Panc1 (cell line): Measurements from ENCODE around the gene R3HDM2. TPM values are rescaled to one million over a fixed set of nuclear protein-coding genes. Genes with fewer than 3 reads are reported as not detected.
"Not testable (repeated sequence)": the region's sequence is repeated elsewhere in the genome, so short reads cannot be mapped to it uniquely, and the experiment has no call there.

Source experiments
- ATAC-seq: fragments of 200-7000 bp; cut with Tn5 transposase; 2 replicates; pipeline ENCODE4 v1.9.1; 2020; ENCODE audit warnings: mild to moderate bottlenecking, moderate library complexity
- BruUV-seq: library from RNA; stranded (reverse); fragments of 400-500 nt; replicated peaks from 2 replicates; lab custom pipeline; 2021; lab: Mats Ljungman, UMichigan
- CTCF ChIA-PET: fragments of 300-600 bp; sonication (Branson Sonifier 250); formaldehyde crosslinking; loops from one replicate; lab custom pipeline; 2022; ENCODE audit warnings: antibody characterized with exemption; lab: Charles Lee
- POLR2A ChIA-PET: fragments of 300-600 bp; sonication (Branson Sonifier 250); formaldehyde crosslinking; loops from one replicate; lab custom pipeline; 2022; ENCODE audit warnings: antibody characterized with exemption; lab: Charles Lee
- DNase-seq: peaks from one replicate; pipeline ENCODE4 v3.0.0-alpha.2; 2010; ENCODE audit warnings: low read depth, low spot score
- H3K27ac ChIP-seq: 2 replicates; pipeline ENCODE4 v1.5.1; 2011; ENCODE audit warnings: mild to moderate bottlenecking, low read length, inconsistent platforms
- H3K27me3 ChIP-seq: fragments of 200-500 bp; sonication (Bioruptor generic); 2 replicates; pipeline ENCODE4 v1.6.0; 2014; ENCODE audit warnings: low read length, inconsistent platforms; ENCODE audit not compliant: control insufficient read depth, insufficient read depth
- H3K36me3 ChIP-seq: fragments of 200-500 bp; sonication (Bioruptor generic); 2 replicates; pipeline ENCODE4 v1.5.1; 2014; ENCODE audit warnings: inconsistent platforms, mild to moderate bottlenecking, low read length, moderate library complexity; ENCODE audit not compliant: control insufficient read depth, insufficient read depth
- H3K4me1 ChIP-seq: 2 replicates; pipeline ENCODE4 v1.5.1; 2011; ENCODE audit warnings: inconsistent platforms, mild to moderate bottlenecking, low read length, moderate library complexity; ENCODE audit not compliant: control insufficient read depth, insufficient read depth
- H3K4me3 ChIP-seq, 2 experiments: 2 replicates each; pipeline ENCODE4 v1.5.1; 2011 to 2012; ENCODE audit warnings: low read depth in 2 of 2, low read length in 2 of 2, mild to moderate bottlenecking in 2 of 2, inconsistent platforms in 1 of 2, moderate library complexity in 1 of 2
- H3K9me3 ChIP-seq: fragments of 200-500 bp; sonication (Bioruptor generic); 2 replicates; pipeline ENCODE4 v1.5.1; 2014; ENCODE audit warnings: low read depth, mild to moderate bottlenecking, inconsistent platforms, low read length, moderate library complexity; ENCODE audit not compliant: control insufficient read depth, insufficient read depth
- CTCF ChIP-seq: fragments of 450-650 bp; IDR thresholded peaks from 2 replicates; pipeline ENCODE4 v1.5.1; 2017; ENCODE audit warnings: mild to moderate bottlenecking
- POLR2AphosphoS5 ChIP-seq: IDR thresholded peaks from 2 replicates; pipeline ENCODE4 v1.6.1; 2012; ENCODE audit warnings: mild to moderate bottlenecking, low read depth, low read length, moderate library complexity
- REST ChIP-seq, 2 experiments: IDR thresholded peaks; 2 replicates each; pipeline ENCODE4 v1.6.1; 2011 to 2012; ENCODE audit warnings: low read depth in 2 of 2, control low read depth in 1 of 2, low read length in 1 of 2, mild to moderate bottlenecking in 1 of 2, moderate library complexity in 1 of 2; ENCODE audit not compliant: insufficient read depth in 1 of 2
- SIN3A ChIP-seq: IDR thresholded peaks from 2 replicates; pipeline ENCODE4 v1.6.1; 2012; ENCODE audit warnings: low read depth, mild to moderate bottlenecking, low read length, moderate library complexity, borderline replicate concordance; ENCODE audit not compliant: insufficient read depth
- TCF7L2 ChIP-seq: IDR thresholded peaks from 2 replicates; pipeline ENCODE4 v1.6.1; 2011; ENCODE audit warnings: mild to moderate bottlenecking, low read depth, low read length, inconsistent platforms
- in situ Hi-C: cut with HindIII; loops from 2 replicates; pipeline ENCODE4 v1.10.0; 2016; ENCODE audit warnings: low sequenced_read_pairs, low pct_unique_long_range_greater_than_20kb
- intact Hi-C: fragments of 100-400 bp; cut with micrococcal nuclease; formaldehyde crosslinking; loops from one replicate; pipeline ENCODE4 v1.10.0; 2022; ENCODE audit not compliant: unreplicated experiment
- total RNA-seq: library from RNA; stranded (reverse); gene quantifications from one replicate; pipeline ENCODE4 v1.2.1, GENCODE V29; 2021; ENCODE audit not compliant: unreplicated experiment

Gene R3HDM2
- total RNA-seq, 1 experiment from 2014 or later, result 56.5 TPM

GRCh38 chr12:57319678-57320469 lies 111.0 kb downstream of the R3HDM2 start:
- in situ Hi-C loops (no loop called here), intact Hi-C loops (no loop called here)
- ChIA-PET POLR2A (interaction anchor here (0.6 to 0.7 kb wide), 2 partner anchors 10 to 23 kb away, joined by 3 read pairs; no protein-coding TSS in a partner anchor), CTCF (no interaction called here)
- Histone ChIP-seq H3K27ac (no peak overlapping the region), H3K36me3 (no peaks in the 10 kb centered on the region), H3K9me3 (no peaks in the 10 kb centered on the region), H3K27me3 (no peaks in the 10 kb centered on the region), H3K4me1 (peaks cover 4% of the 10 kb centered on the region; the same call in 1 of the 2 replicates), H3K4me3 (no peak overlapping the region)
- ATAC-seq, result no peak
- TF ChIP-seq POLR2AphosphoS5, result no peak
- no peak for TF ChIP-seq SIN3A
- no peak for DNase-seq
- no TSS peak for BruUV-seq

GRCh38 chr12:57315681-57316080 lies 115.2 kb downstream of the R3HDM2 start:
- DNase-seq (no peak), ATAC-seq (no peak)
- Histone ChIP-seq H3K36me3 (no peaks in the 10 kb centered on the region), H3K27me3 (no peaks in the 10 kb centered on the region), H3K27ac (no peak overlapping the region), H3K4me1 (peaks cover 4% of the 10 kb centered on the region; the same call in 1 of the 2 replicates), H3K9me3 (no peaks in the 10 kb centered on the region), H3K4me3 (no peak overlapping the region)
- ChIA-PET POLR2A (no interaction called here), CTCF (interaction anchor here (0.6 kb wide), 1 partner anchor 38 kb away, joined by 7 read pairs; no protein-coding TSS in a partner anchor)
- intact Hi-C loops, result no loop called here
- no peak for TF ChIP-seq REST (IDR thresholded peaks at IDR 0.05; ENCODE audit: insufficient read depth in 1 of 2, low read depth in 2 of 2, low read length in 1 of 2)
- TF ChIP-seq CTCF, result no peak
- TF ChIP-seq POLR2AphosphoS5, result no peak
- no peak for TF ChIP-seq SIN3A
- no peak for TF ChIP-seq TCF7L2
- in situ Hi-C loops, result no loop called here
- no TSS peak for BruUV-seq

- BruUV-seq, H3K9me3 ChIP-seq, H3K27me3 ChIP-seq, in situ Hi-C loops, DNase-seq, CTCF ChIA-PET, H3K27ac ChIP-seq, H3K4me3 ChIP-seq, H3K36me3 ChIP-seq, ATAC-seq, intact Hi-C loops: not testable (repeated sequence)
- peaks cover 12% of the 10 kb centered on the region for H3K4me1 ChIP-seq
- POLR2A ChIA-PET, result interaction anchor here (0.6 kb wide), 1 partner anchor 264 kb away, joined by 5 read pairs; no protein-coding TSS in a partner anchor
Measured at GRCh38 chr12:57312287-57312686, 118.6 kb downstream of the R3HDM2 start.
